AG09309 (cell line): Measurements from ENCODE around the gene NPR1.
"Not testable (repeated sequence)": the region's sequence is repeated elsewhere in the genome, so short reads cannot be mapped to it uniquely, and the experiment has no call there.

Experiments
- DNase-seq: peaks from one replicate; pipeline ENCODE4 v3.0.0-alpha.2; 2010; ENCODE audit warnings: low read depth
- H3K4me3 ChIP-seq: 2 replicates; pipeline ENCODE4 v1.5.1; 2011; ENCODE audit warnings: mild to moderate bottlenecking, low read depth, low read length, moderate library complexity; ENCODE audit not compliant: control insufficient read depth
- TF ChIP-seq, protein P1 (sequence below): IDR thresholded peaks from 2 replicates; pipeline ENCODE4 v1.5.1; 2011; ENCODE audit warnings: mild to moderate bottlenecking, low read depth, low read length, inconsistent platforms; ENCODE audit not compliant: insufficient read depth, control insufficient read depth; ENCODE audit errors: missing control alignments

NPR1 gene

GRCh38 chr1:153669606-153670005 is 8.9 kb upstream of the NPR1 start:
- peak overlapping the region; percentile 90 for H3K4me3 ChIP-seq
- TF ChIP-seq, protein P1, sequence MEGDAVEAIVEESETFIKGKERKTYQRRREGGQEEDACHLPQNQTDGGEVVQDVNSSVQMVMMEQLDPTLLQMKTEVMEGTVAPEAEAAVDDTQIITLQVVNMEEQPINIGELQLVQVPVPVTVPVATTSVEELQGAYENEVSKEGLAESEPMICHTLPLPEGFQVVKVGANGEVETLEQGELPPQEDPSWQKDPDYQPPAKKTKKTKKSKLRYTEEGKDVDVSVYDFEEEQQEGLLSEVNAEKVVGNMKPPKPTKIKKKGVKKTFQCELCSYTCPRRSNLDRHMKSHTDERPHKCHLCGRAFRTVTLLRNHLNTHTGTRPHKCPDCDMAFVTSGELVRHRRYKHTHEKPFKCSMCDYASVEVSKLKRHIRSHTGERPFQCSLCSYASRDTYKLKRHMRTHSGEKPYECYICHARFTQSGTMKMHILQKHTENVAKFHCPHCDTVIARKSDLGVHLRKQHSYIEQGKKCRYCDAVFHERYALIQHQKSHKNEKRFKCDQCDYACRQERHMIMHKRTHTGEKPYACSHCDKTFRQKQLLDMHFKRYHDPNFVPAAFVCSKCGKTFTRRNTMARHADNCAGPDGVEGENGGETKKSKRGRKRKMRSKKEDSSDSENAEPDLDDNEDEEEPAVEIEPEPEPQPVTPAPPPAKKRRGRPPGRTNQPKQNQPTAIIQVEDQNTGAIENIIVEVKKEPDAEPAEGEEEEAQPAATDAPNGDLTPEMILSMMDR, result no peak
- DNase-seq, result no peak

DNA sequence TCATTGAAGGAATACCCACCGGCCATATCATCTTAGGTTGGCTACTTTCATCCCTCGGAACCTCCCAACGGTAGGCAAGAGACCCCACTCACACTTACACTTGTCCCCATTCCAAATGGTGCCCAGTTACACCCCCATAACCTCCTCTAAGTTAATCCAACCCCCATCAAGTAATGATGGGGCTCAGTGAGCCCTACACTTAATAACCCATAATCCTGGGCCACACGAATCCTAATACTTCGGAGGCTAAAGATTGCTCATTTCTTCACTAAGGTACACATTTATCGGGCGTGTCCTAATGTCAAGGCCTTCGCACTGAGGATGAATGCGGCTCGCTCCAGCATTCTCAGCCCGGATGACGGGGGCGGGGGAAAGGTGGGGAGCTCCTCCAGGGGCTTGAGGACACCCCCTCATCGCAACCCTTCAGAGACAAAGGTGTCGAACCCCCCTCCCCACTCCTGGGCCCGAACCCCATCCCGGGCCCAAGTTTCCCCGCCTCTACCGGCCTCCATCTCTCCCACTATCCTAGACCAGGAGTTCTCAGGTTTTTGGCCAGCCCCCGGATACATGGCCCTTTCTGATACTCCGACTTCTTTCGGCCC is 8.1 kb upstream of the NPR1 start:
- TF ChIP-seq, protein P1, result no peak
- H3K4me3 ChIP-seq, result peak overlapping the region; percentile 90
- DNase-seq, result no peak

DNA sequence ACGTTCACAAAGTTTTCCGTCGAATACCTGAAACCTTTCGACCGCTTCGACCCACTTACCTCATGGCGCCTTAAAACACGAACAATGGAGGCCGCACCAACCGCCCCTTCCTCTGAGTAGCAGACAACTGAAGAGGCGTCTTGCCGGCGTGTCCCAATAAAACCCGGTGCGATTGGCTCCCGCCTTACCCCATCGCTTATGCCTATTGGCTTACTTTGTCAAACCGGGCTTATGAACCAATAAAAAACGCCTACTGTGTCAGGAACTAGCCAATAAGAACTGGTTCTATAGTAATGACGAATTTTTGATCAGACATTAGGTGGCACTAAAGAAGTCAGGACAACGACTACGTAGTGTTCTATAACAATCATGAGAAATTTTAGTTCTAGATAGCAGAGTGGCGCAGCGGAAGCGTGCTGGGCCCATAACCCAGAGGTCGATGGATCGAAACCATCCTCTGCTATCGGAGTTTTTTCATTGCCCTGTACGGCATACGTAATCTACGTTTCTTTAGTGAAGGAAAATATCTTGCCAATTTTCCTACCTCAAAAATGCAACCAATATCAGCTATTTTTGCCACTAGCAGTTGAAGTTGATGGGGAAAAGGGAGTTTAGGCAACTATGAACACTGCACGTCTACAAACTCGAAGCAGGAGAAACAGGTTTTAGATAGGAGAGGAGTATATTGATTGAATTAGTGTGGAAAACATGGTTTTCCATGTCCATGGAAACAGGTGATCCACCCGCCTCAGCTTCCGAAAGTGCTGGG is 7.4 kb upstream of the NPR1 start, which contains the start of gene ILF2:
Gene ILF2 (minus strand): TSS at position 135 of the 769 bp plus-strand sequence. CDS start 71 bp downstream, at position 64.
- DNase-seq, result peak; percentile 100
- TF ChIP-seq, protein P1, result no peak
- peak within 1 kb of the TSS; percentile 90 for H3K4me3 ChIP-seq

GRCh38 chr1:153671628-153672353 is 6.7 kb upstream of the NPR1 start:
- DNase-seq, result not testable (repeated sequence)
- H3K4me3 ChIP-seq, result peak overlapping the region; percentile 39

GRCh38 chr1:153673511-153673910 is 5.0 kb upstream of the NPR1 start:
- H3K4me3 ChIP-seq, result no peak overlapping the region
- TF ChIP-seq, protein P1, result no peak
- no peak for DNase-seq

More at GRCh38 chr1:153671628-153672353, 6.7 kb upstream of the NPR1 start:
- TF ChIP-seq, protein P1, result peak; percentile 2

- no peak for DNase-seq
- TF ChIP-seq, protein P1, result peak; percentile 94
Measured at GRCh38 chr1:153677718-153678518, 570 bp upstream of the NPR1 start.

More at GRCh38 chr1:153677718-153678518, 570 bp upstream of the NPR1 start:
- peak overlapping the region; percentile 45 for H3K4me3 ChIP-seq
